Measurements from ENCODE around the gene ZNF606.
A peak's percentile ranks its signal among the peaks of the same experiment; 100 is the strongest.

The ZNF606 gene

GRCh38 chr19:58002384-58003173 is at the start of gene ZNF606:
TSS of gene ZNF606 (minus strand) at chr19:58002820. CDS start at chr19:58001319, 1,501 bp downstream.
- in situ Hi-C loops (cut with MboI; ENCODE audit: low sequenced_read_pairs, unreplicated experiment) = no loop called here

GRCh38 chr19:58052256-58052655 is 49.6 kb upstream of the ZNF606 start:
- DNase-seq (ENCODE audit: low spot score) = peak; percentile 27
- TF ChIP-seq CTCF (IDR thresholded peaks at IDR 0.05; ENCODE audit: borderline replicate concordance, control extremely low read depth, extremely low read depth, insufficient read depth, missing control alignments) = no peak
- in situ Hi-C loops (cut with MboI; ENCODE audit: low sequenced_read_pairs, unreplicated experiment) = no loop called here

More at GRCh38 chr19:58002384-58003173, at the start of gene ZNF606:
- peak; percentile 96 for DNase-seq (ENCODE audit: low spot score)
- no peak for TF ChIP-seq CTCF (IDR thresholded peaks at IDR 0.05; ENCODE audit: borderline replicate concordance, control extremely low read depth, extremely low read depth, insufficient read depth, missing control alignments)

- TF ChIP-seq CTCF (IDR thresholded peaks at IDR 0.05; ENCODE audit: borderline replicate concordance, control extremely low read depth, extremely low read depth, insufficient read depth, missing control alignments) = no peak
- no peak for DNase-seq (ENCODE audit: low spot score)
- in situ Hi-C loops (cut with MboI; ENCODE audit: low sequenced_read_pairs, unreplicated experiment) = no loop called here
These were observed 45.1 kb upstream of the ZNF606 start for GRCh38 chr19:58047672-58048071.

- no peak for TF ChIP-seq CTCF (IDR thresholded peaks at IDR 0.05; ENCODE audit: borderline replicate concordance, control extremely low read depth, extremely low read depth, insufficient read depth, missing control alignments)
- DNase-seq (ENCODE audit: low spot score) = no peak
- in situ Hi-C loops (cut with MboI; ENCODE audit: low sequenced_read_pairs, unreplicated experiment) = no loop called here
These were observed 44.2 kb upstream of the ZNF606 start for GRCh38 chr19:58046856-58047255.

- no peak for TF ChIP-seq CTCF (IDR thresholded peaks at IDR 0.05; ENCODE audit: borderline replicate concordance, control extremely low read depth, extremely low read depth, insufficient read depth, missing control alignments)
- in situ Hi-C loops (cut with MboI; ENCODE audit: low sequenced_read_pairs, unreplicated experiment) = no loop called here
- DNase-seq (ENCODE audit: low spot score) = no peak
These were observed 42.9 kb upstream of the ZNF606 start for GRCh38 chr19:58045411-58046050.

GRCh38 chr19:58044886-58045285 is 42.3 kb upstream of the ZNF606 start:
- no peak for DNase-seq (ENCODE audit: low spot score)
- TF ChIP-seq CTCF (IDR thresholded peaks at IDR 0.05; ENCODE audit: borderline replicate concordance, control extremely low read depth, extremely low read depth, insufficient read depth, missing control alignments) = no peak
- in situ Hi-C loops (cut with MboI; ENCODE audit: low sequenced_read_pairs, unreplicated experiment) = no loop called here
